ENCODE results near the gene SGPL1. TPM values are rescaled to one million over a fixed set of nuclear protein-coding genes. Genes with fewer than 3 reads are reported as not detected.
"Not testable (repeated sequence)": the region's sequence is repeated elsewhere in the genome, so short reads cannot be mapped to it uniquely, and the experiment has no call there.

SGPL1 gene, protein sequence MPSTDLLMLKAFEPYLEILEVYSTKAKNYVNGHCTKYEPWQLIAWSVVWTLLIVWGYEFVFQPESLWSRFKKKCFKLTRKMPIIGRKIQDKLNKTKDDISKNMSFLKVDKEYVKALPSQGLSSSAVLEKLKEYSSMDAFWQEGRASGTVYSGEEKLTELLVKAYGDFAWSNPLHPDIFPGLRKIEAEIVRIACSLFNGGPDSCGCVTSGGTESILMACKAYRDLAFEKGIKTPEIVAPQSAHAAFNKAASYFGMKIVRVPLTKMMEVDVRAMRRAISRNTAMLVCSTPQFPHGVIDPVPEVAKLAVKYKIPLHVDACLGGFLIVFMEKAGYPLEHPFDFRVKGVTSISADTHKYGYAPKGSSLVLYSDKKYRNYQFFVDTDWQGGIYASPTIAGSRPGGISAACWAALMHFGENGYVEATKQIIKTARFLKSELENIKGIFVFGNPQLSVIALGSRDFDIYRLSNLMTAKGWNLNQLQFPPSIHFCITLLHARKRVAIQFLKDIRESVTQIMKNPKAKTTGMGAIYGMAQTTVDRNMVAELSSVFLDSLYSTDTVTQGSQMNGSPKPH
- 42.2 TPM for polyA plus RNA-seq (2013, experiment 1 of 2; ENCODE audit: insufficient read length)
- polyA plus RNA-seq (2013, experiment 2 of 2; ENCODE audit: insufficient read length) = 42.0 TPM

DNA sequence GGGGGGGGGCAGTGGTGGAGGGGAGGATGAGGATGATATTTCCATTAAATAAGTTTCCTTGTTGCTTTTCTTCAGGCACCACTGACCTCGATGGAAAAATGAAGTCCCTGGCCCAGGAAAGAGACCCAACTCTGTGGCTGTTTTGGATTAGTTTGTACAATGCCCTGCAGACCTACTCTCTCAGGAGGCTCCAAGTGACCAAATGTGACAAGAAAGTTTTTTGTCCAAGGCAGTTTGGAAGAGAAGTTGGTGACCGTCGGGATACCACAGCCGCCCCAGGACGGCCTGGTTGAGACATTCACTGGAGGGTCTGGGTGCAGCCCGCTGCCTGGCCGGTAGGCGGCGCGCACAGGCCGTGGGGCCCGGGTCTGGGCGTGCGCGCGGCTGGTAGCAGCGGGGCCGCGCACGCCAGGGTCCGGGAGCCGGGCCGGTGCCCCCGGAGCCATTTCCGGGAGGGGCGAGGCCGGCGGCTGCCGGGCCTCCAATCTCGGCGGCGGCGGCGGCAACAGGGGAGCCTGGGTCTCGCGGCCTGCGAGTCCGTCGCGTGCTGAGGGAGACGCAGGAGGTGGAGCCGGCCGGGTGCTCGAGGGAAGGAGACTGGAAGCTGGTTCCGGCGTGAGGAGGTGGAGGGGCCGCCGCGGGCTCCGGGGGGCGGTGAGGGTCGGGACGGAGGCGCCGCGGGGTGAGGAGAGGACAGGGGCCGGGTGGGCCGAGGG lies at the start of gene SGPL1:
Gene SGPL1, plus strand, starts transcription at position 445 of the 716 bp plus-strand sequence. CDS start 906 bp downstream, outside the sequence.
- peak; percentile 88 for DNase-seq

DNA sequence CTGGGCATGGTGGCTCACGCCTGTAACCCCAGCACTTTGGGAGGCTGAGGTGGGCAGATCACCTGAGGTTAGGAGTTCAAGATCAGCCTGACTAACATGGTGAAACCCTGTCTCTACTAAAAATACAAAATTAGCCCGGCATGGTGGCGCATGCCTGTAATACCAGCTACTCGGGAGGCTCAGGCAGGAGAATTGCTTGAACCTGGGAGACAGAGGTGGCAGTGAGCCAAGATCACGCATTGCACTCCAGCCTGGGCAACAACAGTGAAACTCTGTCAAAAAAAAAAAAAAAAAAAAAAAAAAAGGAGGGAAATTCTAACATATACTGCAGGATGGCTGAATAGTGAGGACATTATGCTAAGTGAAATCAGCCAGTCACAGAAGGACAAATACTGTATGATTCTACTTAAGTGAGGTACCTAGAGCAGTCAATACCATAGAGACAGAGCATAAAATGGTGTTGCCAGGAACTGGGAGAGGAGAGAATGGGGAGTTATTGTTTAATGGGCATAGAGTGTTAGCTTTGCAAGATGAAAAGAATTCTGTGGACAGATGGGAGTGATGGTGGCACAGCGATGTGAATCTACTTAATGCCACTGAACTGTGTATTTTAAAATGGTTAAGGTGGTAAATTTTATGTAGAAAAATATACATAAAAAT lies 47.6 kb upstream of the SGPL1 start:
- not testable (repeated sequence) for DNase-seq

DNA sequence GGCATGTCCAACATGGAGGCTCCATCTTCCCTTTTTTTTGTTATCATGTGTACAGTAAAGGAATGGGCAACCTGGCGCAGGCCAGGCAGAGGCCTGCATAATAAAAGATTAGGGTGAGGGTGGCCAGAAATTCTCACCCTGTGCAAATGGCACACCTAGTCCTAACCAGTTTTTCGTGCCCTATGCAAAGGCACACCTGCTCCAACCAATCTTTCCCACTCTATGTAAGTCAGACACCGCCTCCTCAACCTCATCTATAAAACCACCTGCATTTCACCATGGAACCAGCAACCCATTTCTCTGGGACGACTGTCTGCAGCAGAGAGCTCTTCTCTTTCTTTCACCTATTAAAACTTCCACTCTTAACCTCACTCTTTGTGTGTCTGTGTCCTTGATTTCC lies 46.6 kb upstream of the SGPL1 start:
- no peak for DNase-seq

DNA sequence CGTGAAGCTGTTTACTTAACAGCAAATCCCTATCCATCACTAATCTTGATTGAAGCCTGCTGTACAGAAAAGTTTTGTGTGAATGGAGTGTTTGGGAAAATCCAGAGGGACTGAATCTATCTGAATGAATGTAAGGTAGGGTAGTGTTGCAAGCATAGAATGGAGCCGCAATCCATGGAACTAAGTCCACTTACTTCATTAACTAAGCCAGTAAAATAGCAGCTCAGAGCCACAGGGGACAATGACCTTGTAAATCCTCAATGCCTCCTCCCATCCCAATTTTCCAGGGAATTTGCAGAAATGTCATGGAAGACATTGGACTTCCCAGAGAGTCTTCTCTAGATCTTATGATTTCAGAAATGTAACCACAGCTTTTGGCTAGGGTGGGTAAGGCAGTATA lies 45.7 kb upstream of the SGPL1 start:
- no peak for DNase-seq

DNA sequence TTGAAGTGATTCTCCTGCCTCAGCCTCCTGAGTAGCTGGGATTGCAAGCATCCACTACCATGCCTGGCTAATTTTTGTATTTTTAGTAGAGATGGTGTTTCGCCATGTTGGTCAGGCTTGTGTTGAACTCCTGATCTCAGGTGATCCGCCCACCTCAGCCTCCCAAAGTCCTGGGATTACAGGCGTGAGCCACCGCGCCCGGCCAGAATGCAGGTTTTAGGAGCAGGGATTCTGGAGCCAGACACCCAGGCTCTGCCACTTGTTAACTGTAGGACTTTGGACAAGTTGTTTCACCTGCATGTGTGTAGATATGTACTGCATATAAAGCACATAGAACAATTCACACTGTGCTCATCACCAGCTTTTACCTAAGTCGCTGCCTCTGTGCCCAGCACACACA lies 45.2 kb upstream of the SGPL1 start:
- DNase-seq = not testable (repeated sequence)

DNA sequence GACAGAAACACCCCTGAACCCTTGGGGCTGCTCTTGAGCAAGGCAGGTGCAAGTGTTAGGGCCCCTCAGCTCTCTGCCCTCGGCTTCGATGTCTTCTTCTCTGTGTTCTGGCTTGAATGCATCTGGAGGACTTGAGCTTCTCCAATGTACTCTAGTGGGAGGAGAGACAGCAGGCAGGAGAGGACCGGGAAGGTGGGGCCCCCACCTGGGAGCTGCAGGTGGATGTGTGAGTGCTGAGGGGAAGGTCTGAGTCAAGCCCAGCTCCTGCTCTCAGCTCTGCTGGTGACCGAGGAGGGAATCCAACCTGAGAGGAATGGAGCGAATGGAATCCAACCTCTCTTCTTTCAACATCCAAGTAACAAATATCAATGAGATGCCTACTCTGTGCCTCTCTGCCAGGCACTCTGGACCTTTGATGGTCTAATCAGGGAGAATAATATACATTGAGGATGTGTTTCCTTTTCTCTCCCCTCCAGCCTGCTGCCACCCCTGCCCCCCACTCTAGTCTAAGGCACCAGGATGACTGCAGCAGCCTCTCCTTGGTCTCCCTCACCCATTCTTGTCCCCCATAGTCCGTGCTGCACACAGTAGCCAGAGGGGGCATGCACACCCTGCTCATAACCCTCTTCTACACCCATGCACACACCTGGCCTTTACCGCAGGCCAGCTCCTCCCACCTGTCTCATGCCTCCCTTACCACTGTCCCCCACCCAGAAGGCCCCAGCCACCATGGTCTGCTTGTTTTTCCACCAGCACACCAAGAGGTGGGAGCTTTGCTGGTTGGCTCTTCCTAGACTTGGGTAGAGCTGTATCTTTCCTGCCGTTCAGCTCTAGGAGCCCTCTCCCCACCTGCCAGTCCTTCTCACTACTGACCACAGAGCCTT lies 44.2 kb upstream of the SGPL1 start:
- DNase-seq = no peak

DNA sequence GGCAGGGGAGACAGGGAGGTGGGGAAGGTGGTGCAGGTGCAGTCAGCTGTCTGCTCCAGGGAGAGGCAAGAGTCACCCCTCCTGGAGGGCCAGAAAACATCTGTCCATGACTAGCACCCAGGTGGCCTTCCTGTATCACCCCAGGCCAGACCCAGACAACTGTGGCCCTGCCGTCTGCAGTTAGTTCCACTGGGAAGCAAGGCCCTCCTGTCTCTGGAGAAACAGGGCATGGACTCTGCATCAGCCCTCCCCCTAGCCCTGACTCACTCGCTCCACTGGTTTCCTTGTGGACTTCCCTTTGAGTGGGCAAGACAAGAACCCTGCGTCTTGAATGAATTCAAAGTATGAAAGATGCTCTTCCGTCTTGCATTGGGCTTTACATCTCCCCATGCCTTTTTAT lies 43.1 kb upstream of the SGPL1 start:
- DNase-seq = no peak

DNA sequence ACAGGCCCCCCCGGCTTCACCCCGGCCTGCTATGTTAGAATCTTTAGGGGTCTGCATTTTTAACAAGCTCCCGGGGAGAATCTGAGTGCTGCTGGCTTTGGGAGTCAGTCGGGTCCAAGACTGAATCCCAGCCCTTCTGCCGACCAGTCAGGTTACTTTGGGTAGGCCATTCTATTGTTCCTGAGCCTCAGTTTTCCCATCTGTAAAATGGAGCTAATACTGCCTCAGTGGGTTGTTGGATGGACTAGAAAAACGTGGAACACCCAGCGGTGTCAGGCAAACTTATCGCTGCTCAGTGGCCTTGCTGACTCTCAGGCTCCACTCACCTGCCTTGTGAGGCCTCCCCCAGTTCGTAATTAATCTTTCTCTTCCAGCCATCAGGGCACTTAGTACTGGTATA lies 42.3 kb upstream of the SGPL1 start:
- no peak for DNase-seq

DNA sequence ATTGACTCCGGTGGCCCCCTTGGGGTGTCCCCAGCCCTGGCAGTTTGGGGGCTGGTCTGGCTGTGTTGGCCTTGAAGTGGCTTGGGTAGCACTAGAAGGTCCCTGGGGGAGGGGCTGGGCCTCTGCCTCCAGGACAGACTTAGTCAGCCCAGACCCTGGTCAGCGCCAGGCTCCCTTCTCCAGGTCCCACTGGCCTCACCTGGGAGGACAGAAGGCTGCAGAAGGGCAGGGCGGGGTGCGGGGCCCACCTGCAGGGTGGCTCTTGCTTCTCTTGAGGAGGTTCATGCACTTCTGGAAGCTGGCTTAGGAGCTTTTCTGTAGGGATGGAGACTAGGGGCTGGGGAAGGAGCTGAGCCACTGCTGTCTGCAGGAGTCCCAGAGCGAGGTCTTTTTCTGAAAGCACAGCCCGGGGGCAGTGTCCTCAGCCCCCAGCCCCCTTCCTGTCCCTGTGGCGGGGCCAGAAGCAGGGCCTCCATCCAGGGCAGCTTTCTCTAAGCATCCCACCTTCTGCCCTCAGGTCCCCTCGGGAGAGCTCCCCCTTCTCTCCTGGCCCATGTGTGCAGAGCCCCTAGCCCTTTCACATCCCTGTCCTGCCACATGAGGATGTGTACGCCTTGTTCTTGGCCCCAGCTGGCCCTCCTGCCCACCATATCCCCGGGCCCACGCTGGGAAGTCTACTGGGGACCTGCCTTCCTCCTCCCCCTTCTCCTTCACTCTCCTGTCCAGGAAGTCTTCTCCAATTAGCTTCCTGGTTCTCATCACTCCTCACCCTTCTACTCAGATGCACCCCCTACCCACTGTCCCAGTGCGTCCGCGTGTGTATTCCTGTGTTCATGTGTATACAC lies 41.6 kb upstream of the SGPL1 start:
- no peak for DNase-seq

DNA sequence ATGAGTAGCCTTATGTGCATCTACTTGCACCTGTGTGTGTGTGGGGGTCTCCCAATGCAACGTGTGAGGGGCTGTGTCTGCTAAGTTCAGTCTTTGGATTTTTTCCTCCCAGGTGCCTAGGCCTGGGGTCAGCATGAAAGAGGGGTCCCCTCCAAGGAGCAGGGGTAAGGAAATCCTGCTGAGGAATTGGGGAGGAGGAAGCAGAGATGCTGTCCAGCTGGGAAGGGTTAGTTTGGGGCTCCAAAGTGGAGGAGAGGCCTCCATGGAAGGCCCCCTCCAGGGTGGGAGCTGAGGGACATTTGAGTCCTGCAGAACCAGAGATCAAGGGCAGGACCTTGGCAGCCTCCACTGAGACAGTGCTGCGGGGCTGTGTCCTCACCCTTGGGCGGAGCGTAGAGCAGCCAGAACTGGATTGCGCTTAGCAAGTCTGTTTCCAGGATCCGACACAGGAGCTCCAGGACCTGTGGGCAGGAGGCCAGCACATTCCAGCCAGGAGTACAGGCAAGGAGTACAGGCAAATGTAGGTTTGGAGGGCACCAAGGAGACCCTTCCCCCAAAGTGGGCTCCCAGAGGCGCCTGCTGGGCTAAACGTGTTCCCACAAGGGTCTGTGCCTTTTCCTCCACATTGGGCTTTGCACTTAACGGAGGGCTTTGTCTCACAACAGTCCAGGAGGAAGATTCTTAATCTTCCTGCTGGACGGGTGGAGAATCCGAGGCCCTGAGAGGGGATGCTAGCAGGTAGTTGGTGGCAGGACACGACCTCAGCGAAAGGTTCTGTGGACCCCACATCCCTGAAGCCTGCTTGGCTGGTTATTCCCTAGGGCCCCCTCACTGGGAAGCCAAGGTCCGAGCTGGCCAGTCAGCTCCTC lies 40.7 kb upstream of the SGPL1 start:
- DNase-seq = no peak

DNA sequence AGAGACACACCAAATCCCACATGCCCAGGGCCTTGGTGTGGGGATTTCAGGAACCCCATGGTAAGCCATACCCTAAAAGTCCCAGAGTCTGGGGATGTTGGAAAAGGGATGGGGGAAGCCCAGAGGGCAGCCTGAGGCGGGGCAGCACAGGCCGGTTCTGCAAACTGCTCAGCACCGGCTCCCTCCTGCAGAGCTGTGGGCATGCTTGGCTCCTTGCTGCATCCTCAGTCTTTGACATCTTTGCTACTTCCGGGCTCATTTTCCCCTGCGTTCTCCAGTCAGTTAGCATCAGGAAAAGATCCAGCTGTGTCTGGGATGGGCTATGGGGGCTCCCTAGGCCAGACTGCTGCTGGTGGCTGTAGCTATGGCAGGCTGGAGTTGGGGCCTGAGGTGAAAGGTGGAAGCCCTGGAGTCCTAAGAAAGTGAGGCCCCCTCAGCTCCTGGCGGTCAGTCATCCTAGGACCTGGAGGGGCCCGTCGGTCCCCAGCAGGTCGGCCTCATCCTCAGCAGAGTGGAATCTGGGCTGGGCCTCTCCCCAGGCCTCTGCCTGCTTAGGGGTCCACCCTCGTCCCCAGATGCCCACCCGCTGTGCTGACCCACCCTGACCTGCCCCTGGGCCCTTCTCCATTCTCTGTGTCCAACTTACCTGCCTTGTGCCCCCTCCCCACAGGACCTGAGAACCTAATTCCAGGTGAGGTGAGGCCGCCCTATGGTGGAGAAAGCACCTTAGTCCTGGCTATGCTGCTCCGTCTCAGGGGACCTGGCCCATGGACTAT lies 39.9 kb upstream of the SGPL1 start:
- no peak for DNase-seq

DNA sequence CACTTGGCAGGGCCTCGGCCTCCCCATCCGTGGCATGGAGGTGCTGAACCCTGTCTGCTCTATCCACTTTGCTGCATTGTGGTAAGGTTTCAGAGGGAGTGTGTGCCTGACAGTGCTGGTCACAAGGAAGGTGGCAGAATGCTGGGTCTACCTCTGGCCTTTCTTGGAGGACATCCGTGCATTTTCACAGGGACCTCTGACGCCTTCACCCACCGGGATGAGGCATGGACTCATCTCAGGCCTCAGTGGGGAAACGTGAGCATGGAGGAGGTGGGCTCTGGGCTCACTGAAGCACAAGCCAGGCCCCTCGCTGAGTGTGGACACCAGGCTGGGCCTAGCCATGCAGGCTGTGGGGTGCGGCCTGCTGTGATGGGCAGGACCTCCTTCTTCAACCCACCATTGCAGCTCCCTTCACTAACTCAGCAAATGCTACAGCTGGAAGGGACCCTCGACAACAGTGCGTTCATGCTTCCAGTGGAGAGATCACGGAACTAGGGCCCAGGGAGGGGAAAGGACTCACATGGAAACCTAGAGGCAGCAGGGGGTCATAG lies 39.2 kb upstream of the SGPL1 start:
- DNase-seq = no peak

DNA sequence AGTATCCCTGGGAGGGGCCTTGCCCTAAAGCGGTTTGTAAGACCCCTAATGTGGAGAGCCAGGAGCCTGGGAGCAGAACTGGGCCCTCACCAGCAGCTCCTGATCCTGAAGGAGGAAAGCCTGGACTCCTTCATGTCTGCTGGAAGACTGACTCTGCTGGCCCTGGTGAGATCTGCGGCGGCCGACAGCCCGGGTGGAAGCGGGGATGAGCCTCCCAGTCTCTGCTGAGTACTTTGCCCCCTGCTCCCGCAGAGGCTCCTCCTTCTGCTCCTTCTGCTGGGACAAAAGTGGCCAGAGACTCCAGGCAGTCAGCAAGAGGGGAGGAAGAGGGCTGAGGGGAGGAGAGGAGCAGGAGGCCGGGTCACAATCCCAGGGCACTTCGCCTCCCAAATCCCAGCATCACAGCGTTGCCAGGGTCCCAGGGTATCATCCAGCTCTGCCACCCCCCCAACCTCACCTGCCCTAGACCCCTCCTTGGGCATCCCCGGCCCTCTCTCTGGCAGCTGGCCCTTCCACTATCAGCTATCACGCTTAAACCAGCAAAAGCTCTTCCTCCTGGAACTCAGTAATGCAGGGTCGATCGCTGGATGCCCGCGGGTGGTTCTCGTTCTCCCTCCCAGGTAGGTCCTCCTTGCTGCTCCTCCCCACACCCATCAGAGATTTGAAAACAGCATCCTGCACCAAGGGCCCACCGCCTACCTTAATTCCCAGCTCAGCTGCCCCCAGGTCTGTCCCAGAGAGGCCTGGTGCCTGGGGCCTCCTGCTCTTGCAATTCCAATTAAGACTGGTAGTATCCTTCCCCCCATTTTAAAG lies 38.5 kb upstream of the SGPL1 start:
- no peak for DNase-seq

DNA sequence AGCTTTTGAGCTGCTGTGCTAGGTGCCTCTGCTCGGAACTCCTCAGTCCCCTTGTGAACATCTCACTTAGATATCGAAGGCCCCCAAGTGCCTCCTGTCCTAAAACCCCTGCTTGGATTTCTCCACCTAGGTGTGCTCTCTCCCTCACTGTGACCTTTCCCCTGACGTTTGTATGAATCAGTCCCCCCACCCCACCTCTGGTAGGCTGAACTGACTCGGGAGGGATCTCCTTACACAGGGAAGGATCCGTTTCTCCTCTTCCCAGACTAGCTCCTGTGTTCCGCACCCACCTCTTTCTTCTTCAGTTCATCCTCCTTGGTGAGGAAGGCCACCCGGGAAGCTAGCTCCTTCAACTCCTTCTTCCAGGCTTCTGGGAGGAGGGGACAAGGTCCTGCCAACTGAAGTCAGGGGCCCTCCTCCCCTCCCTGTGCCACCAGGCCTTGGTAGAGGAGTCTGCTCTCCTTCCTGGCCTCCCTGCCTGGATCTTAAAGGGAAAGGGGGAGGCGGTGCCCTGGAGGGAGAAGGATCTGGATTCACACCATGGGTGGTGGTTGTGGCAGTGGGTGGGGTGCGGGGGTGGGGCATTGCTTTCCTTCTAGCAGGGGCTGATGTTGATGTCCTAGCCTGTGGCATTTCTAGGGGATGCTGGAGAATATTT lies 37.4 kb upstream of the SGPL1 start:
- no peak for DNase-seq

DNA sequence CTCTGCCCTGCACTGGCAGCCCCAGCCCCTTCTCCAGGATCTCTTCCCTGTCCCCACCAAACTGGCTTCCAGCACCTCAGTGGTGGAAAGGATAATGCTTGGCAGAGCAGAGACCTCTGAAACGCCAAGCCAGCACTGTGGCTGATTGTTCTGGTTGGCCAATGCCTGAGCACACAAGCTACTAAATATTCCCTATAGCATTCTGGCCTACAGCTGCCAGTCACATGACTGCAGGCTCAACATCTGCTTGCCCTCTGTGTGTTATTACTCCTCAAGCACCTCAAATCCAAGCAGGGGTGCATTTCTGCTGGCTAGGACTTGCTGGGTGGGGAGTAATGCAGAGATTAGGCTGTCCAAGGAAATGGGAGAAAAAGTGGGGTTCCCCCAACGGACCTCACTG lies 36.7 kb upstream of the SGPL1 start:
- DNase-seq = no peak

DNA sequence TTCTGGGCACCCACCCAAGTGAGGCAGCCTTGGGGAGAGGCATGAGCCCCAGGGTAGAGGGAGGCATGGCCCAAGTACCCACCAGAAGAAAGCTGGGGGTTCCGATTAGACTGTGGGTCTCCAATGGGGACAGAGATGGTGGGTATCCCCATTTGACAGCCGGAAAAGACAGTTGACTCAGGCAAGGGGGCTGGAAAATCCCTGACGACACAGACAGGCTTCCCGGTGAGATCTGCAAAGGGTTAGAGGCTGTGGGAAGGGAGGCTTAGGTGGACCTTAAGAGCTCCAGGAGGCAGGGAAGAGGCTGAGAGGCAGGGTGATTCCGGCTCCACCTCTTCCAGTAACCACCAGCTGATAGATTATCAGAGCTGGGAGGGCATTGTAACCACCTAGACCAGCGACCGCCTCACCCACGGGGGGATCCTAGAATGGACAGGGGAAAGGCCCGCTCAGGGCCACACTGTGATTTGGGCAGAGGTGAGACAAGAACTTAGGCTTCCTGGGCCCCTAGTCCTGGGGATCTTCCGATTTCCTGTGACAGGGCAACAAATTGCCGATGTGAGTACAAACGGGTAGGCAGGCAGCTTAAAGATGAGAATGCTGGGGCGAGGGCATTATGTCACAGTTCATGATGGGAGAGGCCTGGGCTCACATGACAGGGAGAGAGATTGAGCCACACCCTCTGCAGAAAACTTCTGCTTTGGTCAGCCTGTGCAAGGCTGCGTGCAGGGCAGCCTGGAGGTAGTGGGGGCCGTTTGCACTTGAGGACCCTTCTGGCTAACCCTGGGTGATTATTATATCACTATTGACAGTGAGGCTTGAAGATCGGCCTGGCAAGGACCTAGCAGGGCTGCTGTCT lies 36.0 kb upstream of the SGPL1 start:
- no peak for DNase-seq
